GM10266 (cell line): Measurements from ENCODE around the gene BMAL2.

Experiments used
- DNase-seq: peaks from one replicate; pipeline ENCODE4 v3.0.0; 2012; ENCODE audit errors: extremely low spot score
- TF ChIP-seq, protein P1 (sequence below): IDR thresholded peaks from 2 replicates; pipeline ENCODE4 v1.5.1; 2012; ENCODE audit warnings: mild to moderate bottlenecking, low read depth; ENCODE audit not compliant: control insufficient read depth, insufficient read depth; ENCODE audit errors: missing control alignments

BMAL2 gene

DNA sequence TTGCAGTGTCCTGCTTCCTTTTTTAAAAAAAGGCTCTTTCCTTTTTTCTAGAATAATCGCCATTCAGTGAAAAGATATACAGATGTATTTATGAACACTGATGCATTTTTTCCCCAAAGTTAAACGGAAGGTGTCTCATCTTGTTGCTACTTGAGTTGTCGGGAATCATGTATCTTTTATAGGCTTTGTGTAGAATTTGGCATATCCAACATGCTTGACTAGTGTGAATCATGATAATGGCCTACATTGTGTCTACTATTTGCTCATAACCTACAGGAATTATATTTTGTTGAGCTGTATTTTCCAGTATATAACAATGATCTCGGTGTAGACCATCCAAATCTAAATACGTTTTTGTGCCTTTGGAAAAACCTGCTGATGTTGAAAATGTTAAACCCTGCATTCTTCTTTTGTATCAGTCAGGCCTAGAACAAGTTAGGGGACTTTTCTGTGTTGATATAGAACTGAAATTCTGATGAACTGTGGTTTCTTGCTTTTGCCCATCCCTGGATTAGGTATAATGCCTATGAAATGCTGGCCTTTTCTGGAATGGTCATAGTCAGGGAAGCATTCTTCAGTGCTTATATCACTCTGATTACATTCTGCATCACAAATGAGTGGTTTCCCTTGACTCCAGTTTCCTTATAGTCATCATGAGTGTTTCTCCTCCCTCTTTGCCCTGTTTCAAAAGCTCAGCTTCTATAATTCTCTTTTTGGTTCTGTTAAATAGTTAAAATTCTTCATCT is 10.8 kb downstream of the BMAL2 start:
- no peak for DNase-seq
- TF ChIP-seq, protein P1, sequence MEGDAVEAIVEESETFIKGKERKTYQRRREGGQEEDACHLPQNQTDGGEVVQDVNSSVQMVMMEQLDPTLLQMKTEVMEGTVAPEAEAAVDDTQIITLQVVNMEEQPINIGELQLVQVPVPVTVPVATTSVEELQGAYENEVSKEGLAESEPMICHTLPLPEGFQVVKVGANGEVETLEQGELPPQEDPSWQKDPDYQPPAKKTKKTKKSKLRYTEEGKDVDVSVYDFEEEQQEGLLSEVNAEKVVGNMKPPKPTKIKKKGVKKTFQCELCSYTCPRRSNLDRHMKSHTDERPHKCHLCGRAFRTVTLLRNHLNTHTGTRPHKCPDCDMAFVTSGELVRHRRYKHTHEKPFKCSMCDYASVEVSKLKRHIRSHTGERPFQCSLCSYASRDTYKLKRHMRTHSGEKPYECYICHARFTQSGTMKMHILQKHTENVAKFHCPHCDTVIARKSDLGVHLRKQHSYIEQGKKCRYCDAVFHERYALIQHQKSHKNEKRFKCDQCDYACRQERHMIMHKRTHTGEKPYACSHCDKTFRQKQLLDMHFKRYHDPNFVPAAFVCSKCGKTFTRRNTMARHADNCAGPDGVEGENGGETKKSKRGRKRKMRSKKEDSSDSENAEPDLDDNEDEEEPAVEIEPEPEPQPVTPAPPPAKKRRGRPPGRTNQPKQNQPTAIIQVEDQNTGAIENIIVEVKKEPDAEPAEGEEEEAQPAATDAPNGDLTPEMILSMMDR: no peak

DNA sequence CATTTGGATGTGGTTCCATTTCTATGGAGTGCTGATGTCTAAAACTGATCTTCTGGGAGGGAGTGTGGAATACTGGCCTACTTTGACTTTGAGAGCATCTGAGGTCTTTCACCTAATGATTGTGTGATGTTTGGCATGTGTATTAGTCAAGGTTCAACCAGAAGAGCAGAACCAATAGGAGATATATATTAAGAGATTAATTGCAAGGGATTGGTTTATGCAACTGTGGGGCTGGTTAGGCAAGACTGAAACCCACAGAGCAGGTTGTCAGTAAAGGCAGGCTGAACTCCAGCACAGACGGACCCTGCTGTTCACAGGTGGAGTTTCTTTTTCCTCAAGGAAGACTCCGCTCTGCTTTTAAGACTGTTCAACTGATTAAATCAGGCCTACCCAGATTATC is 11.6 kb downstream of the BMAL2 start:
- TF ChIP-seq, protein P1: no peak
- no peak for DNase-seq

DNA sequence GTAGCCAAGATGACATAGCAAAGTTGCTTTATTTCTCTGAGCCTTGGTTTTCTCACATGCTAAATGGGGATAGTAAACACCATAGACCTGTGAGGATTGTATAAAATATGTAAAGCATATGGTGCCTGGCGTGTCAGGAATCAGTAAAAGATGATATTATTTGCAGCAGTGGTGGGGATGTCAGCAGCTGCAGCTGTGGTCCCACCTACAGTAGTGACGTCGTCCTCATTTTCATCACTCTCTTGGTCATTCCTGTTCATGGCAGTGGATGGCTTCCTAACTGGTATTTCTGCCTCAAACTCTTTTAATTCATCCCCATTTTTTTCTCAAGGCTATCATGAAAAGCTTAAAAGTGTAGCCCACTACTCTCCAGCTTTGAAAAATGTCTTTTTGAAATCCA is 12.1 kb downstream of the BMAL2 start:
- TF ChIP-seq, protein P1: no peak
- no peak for DNase-seq

DNA sequence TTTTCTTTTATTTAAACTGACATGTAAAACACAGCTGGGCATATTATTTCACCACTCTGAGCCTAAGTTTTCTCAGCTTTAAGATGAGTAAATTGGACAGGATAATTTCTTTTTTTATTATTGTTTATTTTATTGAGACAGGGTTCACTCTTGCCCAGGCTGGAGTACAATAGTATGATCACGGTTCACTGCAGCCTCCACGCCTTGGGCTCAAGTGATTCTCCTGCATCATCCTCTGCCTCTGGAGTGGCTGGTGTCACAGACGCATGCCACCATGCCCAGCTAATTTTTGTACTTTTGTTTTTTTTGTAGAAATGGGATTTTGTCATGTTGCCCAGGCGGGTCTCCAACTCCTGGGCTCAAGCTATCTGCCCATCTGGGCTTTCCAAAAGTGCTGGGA is 12.7 kb downstream of the BMAL2 start:
- TF ChIP-seq, protein P1: no peak
- DNase-seq: no peak

DNA sequence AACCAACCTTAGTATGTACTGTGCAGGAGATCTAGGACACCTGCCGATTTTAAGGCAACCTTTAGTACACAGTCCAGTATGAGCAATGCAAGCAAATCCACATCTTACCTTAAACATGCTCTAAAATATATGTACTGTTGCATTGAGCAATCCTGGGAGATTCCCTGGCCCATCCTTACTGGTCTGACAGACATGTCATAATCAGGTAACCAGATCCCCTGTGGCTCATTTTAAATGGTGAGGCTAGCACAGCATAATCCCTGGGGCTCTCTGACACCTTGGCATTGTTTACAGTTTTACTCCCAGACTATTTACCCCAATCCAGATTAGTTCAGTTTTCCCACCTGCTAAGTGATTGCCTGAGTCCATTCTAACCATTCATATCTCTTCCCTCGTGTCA is 15.1 kb downstream of the BMAL2 start:
- TF ChIP-seq, protein P1: no peak
- no peak for DNase-seq

DNA sequence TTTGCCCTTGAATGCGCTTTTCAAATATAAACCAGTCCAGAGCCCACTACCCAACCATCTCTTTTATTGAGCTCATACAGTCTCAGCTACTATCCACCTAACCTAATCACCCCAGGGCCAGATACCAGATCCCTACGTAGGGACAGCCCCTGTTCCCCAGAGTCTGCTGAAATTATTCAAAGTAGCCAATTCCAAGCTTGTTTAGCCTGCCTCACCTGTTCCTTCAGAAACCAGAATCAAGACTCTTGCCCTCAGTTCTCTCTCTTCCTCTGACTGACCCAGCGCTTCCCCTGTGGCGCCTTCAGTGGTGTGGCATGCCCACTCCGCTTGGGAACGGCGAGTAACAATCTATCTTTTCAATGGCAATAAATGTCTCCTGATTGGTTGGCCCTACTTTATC is 18.8 kb downstream of the BMAL2 start:
- no peak for DNase-seq
- TF ChIP-seq, protein P1: no peak

DNA sequence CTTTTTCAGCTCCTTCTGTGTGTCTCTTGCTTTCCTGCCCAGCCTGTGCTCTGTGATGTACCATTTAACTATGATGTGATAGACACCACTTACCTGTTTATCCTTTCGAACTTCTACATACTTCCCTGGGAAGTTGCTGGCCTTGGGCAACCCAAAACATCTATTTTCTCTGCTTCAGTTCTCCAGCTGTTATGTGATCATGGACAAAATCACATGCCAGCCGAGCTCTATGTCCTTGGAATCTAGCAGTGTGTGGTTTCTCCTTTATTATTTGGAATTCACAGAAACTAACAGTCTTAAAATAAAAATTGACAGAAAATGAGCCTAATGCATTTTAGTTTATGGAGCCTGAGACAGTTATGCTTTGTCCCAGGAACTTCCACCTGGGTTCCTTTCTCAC is 22.9 kb downstream of the BMAL2 start:
- TF ChIP-seq, protein P1: no peak
- DNase-seq: no peak
